Breast epithelium (tissue), 4 donors: ENCODE data around the gene PROCA1. TPM values are rescaled to one million over a fixed set of nuclear protein-coding genes. Genes with fewer than 3 reads are reported as not detected.
"Not testable (repeated sequence)": the region's sequence is repeated elsewhere in the genome, so short reads cannot be mapped to it uniquely, and the experiment has no call there.

Source experiments
- DNase-seq, 2 donors: peaks; one replicate each; pipeline ENCODE4 v3.0.0-alpha.2; 2019; ENCODE audit warnings: low spot score in 2 of 2
- H3K27ac ChIP-seq, 2 donors: fragments of 200-600 bp; sonication (generic) in 1 of 2; one replicate each; pipeline ENCODE4 v1.5.1; 2016 to 2019; ENCODE audit warnings: mild to moderate bottlenecking in 1 of 2
- H3K27me3 ChIP-seq, 2 donors: fragments of 200-600 bp; sonication (generic) in 1 of 2; one replicate each; pipeline versions ENCODE4 v1.5.1 to v1.6.0; 2017 to 2019; ENCODE audit warnings: control low read depth in 1 of 2, mild to moderate bottlenecking in 1 of 2
- H3K36me3 ChIP-seq: fragments of 200-600 bp; one replicate; pipeline ENCODE4 v1.5.1; 2019
- H3K4me1 ChIP-seq, 2 donors: fragments of 200-600 bp; sonication (generic); one replicate each; pipeline ENCODE4 v1.5.1; 2016 to 2019; ENCODE audit warnings: control low read depth in 1 of 2
- H3K4me3 ChIP-seq, 3 donors: fragments of 200-600 bp; sonication (generic); 1 replicate in 2 of 3; 2 replicates in 1 of 3; pipeline ENCODE4 v1.5.1; 2016 to 2019; ENCODE audit warnings: mild to moderate bottlenecking in 3 of 3, moderate library complexity in 2 of 3
- H3K9me3 ChIP-seq, 2 donors: fragments of 200-600 bp; sonication (generic) in 1 of 2; one replicate each; pipeline ENCODE4 v1.5.1; 2016 to 2019; ENCODE audit warnings: control low read depth in 1 of 2
- POLR2A ChIP-seq: fragments of 450-650 bp; IDR thresholded peaks from one replicate; pipeline ENCODE4 v1.6.1; 2016; ENCODE audit warnings: antibody characterized with exemption, mild to moderate bottlenecking, moderate library complexity
- POLR2AphosphoS5 ChIP-seq, 3 donors: sonication (generic); formaldehyde crosslinking; IDR thresholded peaks; one replicate each; pipeline ENCODE4 v1.6.1; 2017; ENCODE audit warnings: antibody characterized with exemption in 3 of 3
- intact Hi-C: fragments of 100-400 bp; cut with DNase I; formaldehyde crosslinking; loops from one replicate; pipeline ENCODE4 v1.15.1; 2023; ENCODE audit warnings: low total_unique reads
- total RNA-seq, 3 donors: library from RNA; depleted of rRNA; stranded (reverse); fragments of >200 nt; gene quantifications; one replicate each; pipeline ENCODE4 v1.1.0, GENCODE V29; 2016
- TF ChIP-seq, protein P1 (sequence below), 3 donors: fragments of 450-650 bp; IDR thresholded peaks; one replicate each; pipeline ENCODE4 v1.5.1; 2016 to 2017; ENCODE audit warnings: antibody characterized with exemption in 3 of 3, mild to moderate bottlenecking in 3 of 3, moderate library complexity in 3 of 3

The PROCA1 gene
- total RNA-seq, 3 donors from 2014 or later, result 1.6 to 2.3 (median 1.6) TPM

GRCh38 chr17:28723159-28723835 lies 11.6 kb upstream of the PROCA1 start:
- H3K4me1 ChIP-seq, result peaks cover 12 to 19% of the 10 kb centered on the region in 2 donors

DNA sequence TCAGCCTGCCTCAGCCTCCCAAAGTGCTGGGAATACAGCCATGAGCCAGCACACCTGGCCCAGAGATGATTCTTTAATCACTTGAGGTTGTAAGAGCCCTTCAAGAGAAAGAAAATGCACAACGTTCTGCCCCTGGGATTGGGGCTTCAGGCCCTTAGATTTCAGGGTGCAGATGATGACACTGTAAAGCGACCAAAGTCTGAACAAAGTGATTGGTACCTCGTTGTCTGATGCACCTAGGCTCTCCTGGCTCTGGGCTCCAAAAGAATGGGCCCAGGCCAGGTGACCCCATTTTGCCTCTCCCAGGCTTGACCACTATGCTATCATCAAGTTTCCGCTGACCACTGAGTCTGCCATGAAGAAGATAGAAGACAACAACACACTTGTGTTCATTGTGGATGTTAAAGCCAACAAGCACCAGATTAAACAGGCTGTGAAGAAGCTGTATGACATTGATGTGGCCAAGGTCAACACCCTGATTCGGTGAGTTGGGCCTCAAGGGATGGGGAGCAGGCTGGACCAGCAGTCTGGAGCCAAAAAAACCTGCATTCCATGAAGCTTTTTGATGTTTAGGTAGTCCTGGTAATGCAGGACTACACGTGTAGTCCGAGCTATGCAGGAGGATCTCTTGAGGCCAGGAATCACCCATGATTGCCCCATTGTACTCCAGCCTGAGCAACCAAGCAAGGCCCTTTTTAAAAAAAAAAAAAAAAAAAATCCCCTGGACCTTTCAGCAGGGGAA lies 10.9 kb upstream of the PROCA1 start:
- intact Hi-C loops, result no loop called here
- Histone ChIP-seq H3K36me3 (no peaks in the 10 kb centered on the region), H3K4me3 (peak overlapping the region in 1 of 3 donors; percentile 6), H3K9me3 (no peaks in the 10 kb centered on the region), H3K27ac (no peak overlapping the region), H3K4me1 (peaks cover 9 to 21% of the 10 kb centered on the region in 2 donors), H3K27me3 (no peaks in the 10 kb centered on the region)
- TF ChIP-seq POLR2A (no peak), POLR2AphosphoS5 (IDR thresholded peaks at IDR 0.05) (no peak)
- TF ChIP-seq, protein P1, sequence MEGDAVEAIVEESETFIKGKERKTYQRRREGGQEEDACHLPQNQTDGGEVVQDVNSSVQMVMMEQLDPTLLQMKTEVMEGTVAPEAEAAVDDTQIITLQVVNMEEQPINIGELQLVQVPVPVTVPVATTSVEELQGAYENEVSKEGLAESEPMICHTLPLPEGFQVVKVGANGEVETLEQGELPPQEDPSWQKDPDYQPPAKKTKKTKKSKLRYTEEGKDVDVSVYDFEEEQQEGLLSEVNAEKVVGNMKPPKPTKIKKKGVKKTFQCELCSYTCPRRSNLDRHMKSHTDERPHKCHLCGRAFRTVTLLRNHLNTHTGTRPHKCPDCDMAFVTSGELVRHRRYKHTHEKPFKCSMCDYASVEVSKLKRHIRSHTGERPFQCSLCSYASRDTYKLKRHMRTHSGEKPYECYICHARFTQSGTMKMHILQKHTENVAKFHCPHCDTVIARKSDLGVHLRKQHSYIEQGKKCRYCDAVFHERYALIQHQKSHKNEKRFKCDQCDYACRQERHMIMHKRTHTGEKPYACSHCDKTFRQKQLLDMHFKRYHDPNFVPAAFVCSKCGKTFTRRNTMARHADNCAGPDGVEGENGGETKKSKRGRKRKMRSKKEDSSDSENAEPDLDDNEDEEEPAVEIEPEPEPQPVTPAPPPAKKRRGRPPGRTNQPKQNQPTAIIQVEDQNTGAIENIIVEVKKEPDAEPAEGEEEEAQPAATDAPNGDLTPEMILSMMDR (IDR thresholded peaks at IDR 0.05), result no peak
- DNase-seq, result no peak

More at GRCh38 chr17:28723159-28723835, 11.6 kb upstream of the PROCA1 start:
- no peaks in the 10 kb centered on the region for H3K27me3 ChIP-seq
- DNase-seq, result no peak
- H3K36me3 ChIP-seq, result no peaks in the 10 kb centered on the region
- H3K4me3 ChIP-seq, result no peak overlapping the region
- H3K9me3 ChIP-seq, result no peaks in the 10 kb centered on the region
- peak overlapping the region; percentile 28 to 40 for H3K27ac ChIP-seq
- intact Hi-C loops, result no loop called here
- TF ChIP-seq, protein P1 (IDR thresholded peaks at IDR 0.05), result no peak
- TF ChIP-seq POLR2A (no peak), POLR2AphosphoS5 (IDR thresholded peaks at IDR 0.05) (no peak)

- Histone ChIP-seq H3K27ac (peak overlapping the region; percentile 7 to 98), H3K4me1 (peaks cover 5 to 26% of the 10 kb centered on the region in 2 donors), H3K4me3 (peak overlapping the region; percentile 80 to 97 (median 93))
- H3K9me3 ChIP-seq, intact Hi-C loops, DNase-seq, H3K27me3 ChIP-seq, H3K36me3 ChIP-seq: not testable (repeated sequence)
Measured at GRCh38 chr17:28720997-28721329, 9.3 kb upstream of the PROCA1 start.

- intact Hi-C loops, result no loop called here
- peak overlapping the region; percentile 80 to 97 (median 93) for H3K4me3 ChIP-seq
- H3K27me3 ChIP-seq, result no peaks in the 10 kb centered on the region
- DNase-seq, result no peak
- TF ChIP-seq, protein P1 (IDR thresholded peaks at IDR 0.05), result no peak
- no peak for TF ChIP-seq POLR2AphosphoS5 (IDR thresholded peaks at IDR 0.05)
- no peak for TF ChIP-seq POLR2A
- peak overlapping the region; percentile 95 to 98 for H3K27ac ChIP-seq
- H3K36me3 ChIP-seq, result no peaks in the 10 kb centered on the region
- H3K9me3 ChIP-seq, result no peaks in the 10 kb centered on the region
- peaks cover 3 to 27% of the 10 kb centered on the region in 2 donors for H3K4me1 ChIP-seq
Measured at GRCh38 chr17:28720247-28720996, 8.7 kb upstream of the PROCA1 start.

DNA sequence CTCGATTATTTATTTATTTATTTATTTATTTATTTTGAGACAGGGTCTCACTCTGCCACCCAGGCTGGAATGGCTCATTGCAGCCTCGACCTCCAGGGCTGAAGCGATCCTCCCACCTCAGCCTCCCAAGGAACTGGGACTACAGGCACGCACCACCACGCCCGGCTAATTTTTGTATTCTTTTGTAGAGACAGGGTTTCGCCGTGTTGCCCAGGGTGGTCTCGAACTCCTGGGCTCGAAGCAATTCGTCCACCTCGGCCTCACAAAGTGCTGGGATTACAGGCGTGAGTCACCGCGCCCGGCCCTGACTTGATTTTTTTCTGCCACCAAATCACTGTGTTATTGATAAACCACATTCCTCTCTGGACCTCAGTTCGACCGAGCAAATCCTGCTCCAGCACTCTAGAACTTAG lies 7.3 kb upstream of the PROCA1 start:
- TF ChIP-seq, protein P1 (IDR thresholded peaks at IDR 0.05), result peak in 1 of 3 donors; percentile 18
- peak in 1 of 3 donors; percentile 23 for TF ChIP-seq POLR2AphosphoS5 (IDR thresholded peaks at IDR 0.05)
- TF ChIP-seq POLR2A, result no peak
- Histone ChIP-seq H3K4me1 (peaks cover 0 to 27% of the 10 kb centered on the region in 2 donors), H3K36me3 (no peaks in the 10 kb centered on the region), H3K9me3 (no peaks in the 10 kb centered on the region), H3K4me3 (peak overlapping the region; percentile 80 to 97 (median 93)), H3K27me3 (no peaks in the 10 kb centered on the region), H3K27ac (peak overlapping the region; percentile 95 to 98)
- no peak for DNase-seq
- intact Hi-C loops, result no loop called here
